Panc1 (cell line): ENCODE measurements around the gene RGS9. TPM values are rescaled to one million over a fixed set of nuclear protein-coding genes. Genes with fewer than 3 reads are reported as not detected.

ENCODE experiments used
- ATAC-seq: fragments of 200-7000 bp; cut with Tn5 transposase; 2 replicates; pipeline ENCODE4 v1.9.1; 2020; ENCODE audit warnings: mild to moderate bottlenecking, moderate library complexity
- BruUV-seq: library from RNA; stranded (reverse); fragments of 400-500 nt; replicated peaks from 2 replicates; lab custom pipeline; 2021; lab: Mats Ljungman, UMichigan
- CTCF ChIA-PET: fragments of 300-600 bp; sonication (Branson Sonifier 250); formaldehyde crosslinking; loops from one replicate; lab custom pipeline; 2022; ENCODE audit warnings: antibody characterized with exemption; lab: Charles Lee
- POLR2A ChIA-PET: fragments of 300-600 bp; sonication (Branson Sonifier 250); formaldehyde crosslinking; loops from one replicate; lab custom pipeline; 2022; ENCODE audit warnings: antibody characterized with exemption; lab: Charles Lee
- DNase-seq: peaks from one replicate; pipeline ENCODE4 v3.0.0-alpha.2; 2010; ENCODE audit warnings: low read depth, low spot score
- H3K27ac ChIP-seq: 2 replicates; pipeline ENCODE4 v1.5.1; 2011; ENCODE audit warnings: mild to moderate bottlenecking, low read length, inconsistent platforms
- H3K27me3 ChIP-seq: fragments of 200-500 bp; sonication (Bioruptor generic); 2 replicates; pipeline ENCODE4 v1.6.0; 2014; ENCODE audit warnings: low read length, inconsistent platforms; ENCODE audit not compliant: control insufficient read depth, insufficient read depth
- H3K36me3 ChIP-seq: fragments of 200-500 bp; sonication (Bioruptor generic); 2 replicates; pipeline ENCODE4 v1.5.1; 2014; ENCODE audit warnings: inconsistent platforms, mild to moderate bottlenecking, low read length, moderate library complexity; ENCODE audit not compliant: control insufficient read depth, insufficient read depth
- H3K4me1 ChIP-seq: 2 replicates; pipeline ENCODE4 v1.5.1; 2011; ENCODE audit warnings: inconsistent platforms, mild to moderate bottlenecking, low read length, moderate library complexity; ENCODE audit not compliant: control insufficient read depth, insufficient read depth
- H3K4me3 ChIP-seq, 2 experiments: 2 replicates each; pipeline ENCODE4 v1.5.1; 2011 to 2012; ENCODE audit warnings: low read depth in 2 of 2, low read length in 2 of 2, mild to moderate bottlenecking in 2 of 2, inconsistent platforms in 1 of 2, moderate library complexity in 1 of 2
- H3K9me3 ChIP-seq: fragments of 200-500 bp; sonication (Bioruptor generic); 2 replicates; pipeline ENCODE4 v1.5.1; 2014; ENCODE audit warnings: low read depth, mild to moderate bottlenecking, inconsistent platforms, low read length, moderate library complexity; ENCODE audit not compliant: control insufficient read depth, insufficient read depth
- CTCF ChIP-seq: fragments of 450-650 bp; IDR thresholded peaks from 2 replicates; pipeline ENCODE4 v1.5.1; 2017; ENCODE audit warnings: mild to moderate bottlenecking
- POLR2AphosphoS5 ChIP-seq: IDR thresholded peaks from 2 replicates; pipeline ENCODE4 v1.6.1; 2012; ENCODE audit warnings: mild to moderate bottlenecking, low read depth, low read length, moderate library complexity
- REST ChIP-seq, 2 experiments: IDR thresholded peaks; 2 replicates each; pipeline ENCODE4 v1.6.1; 2011 to 2012; ENCODE audit warnings: low read depth in 2 of 2, control low read depth in 1 of 2, low read length in 1 of 2, mild to moderate bottlenecking in 1 of 2, moderate library complexity in 1 of 2; ENCODE audit not compliant: insufficient read depth in 1 of 2
- SIN3A ChIP-seq: IDR thresholded peaks from 2 replicates; pipeline ENCODE4 v1.6.1; 2012; ENCODE audit warnings: low read depth, mild to moderate bottlenecking, low read length, moderate library complexity, borderline replicate concordance; ENCODE audit not compliant: insufficient read depth
- TCF7L2 ChIP-seq: IDR thresholded peaks from 2 replicates; pipeline ENCODE4 v1.6.1; 2011; ENCODE audit warnings: mild to moderate bottlenecking, low read depth, low read length, inconsistent platforms
- in situ Hi-C: cut with HindIII; loops from 2 replicates; pipeline ENCODE4 v1.10.0; 2016; ENCODE audit warnings: low sequenced_read_pairs, low pct_unique_long_range_greater_than_20kb
- intact Hi-C: fragments of 100-400 bp; cut with micrococcal nuclease; formaldehyde crosslinking; loops from one replicate; pipeline ENCODE4 v1.10.0; 2022; ENCODE audit not compliant: unreplicated experiment
- total RNA-seq: library from RNA; stranded (reverse); gene quantifications from one replicate; pipeline ENCODE4 v1.2.1, GENCODE V29; 2021; ENCODE audit not compliant: unreplicated experiment

Gene RGS9
- total RNA-seq, 1 experiment from 2014 or later = 3.3 TPM

- no TSS peak for BruUV-seq
- CTCF ChIA-PET = no interaction called here
Observed at GRCh38 chr17:65225061-65225460, 87.9 kb downstream of the RGS9 start.

GRCh38 chr17:65226227-65226626 is 89.1 kb downstream of the RGS9 start:
- Histone ChIP-seq H3K9me3 (no peaks in the 10 kb centered on the region), H3K27me3 (no peaks in the 10 kb centered on the region; the same call in 1 of the 2 replicates), H3K4me1 (no peaks in the 10 kb centered on the region), H3K27ac (no peak overlapping the region), H3K4me3 (no peak overlapping the region), H3K36me3 (no peaks in the 10 kb centered on the region)
- in situ Hi-C loops (no loop called here), intact Hi-C loops (no loop called here)
- ChIA-PET CTCF (no interaction called here), POLR2A (no interaction called here)
- DNase-seq (no peak), ATAC-seq (no peak)
- BruUV-seq = no TSS peak
- TF ChIP-seq CTCF (no peak), TCF7L2 (no peak), REST (IDR thresholded peaks at IDR 0.05; ENCODE audit: insufficient read depth in 1 of 2, low read depth in 2 of 2, low read length in 1 of 2) (no peak), POLR2AphosphoS5 (no peak), SIN3A (no peak)

More at GRCh38 chr17:65225061-65225460, 87.9 kb downstream of the RGS9 start:
- TF ChIP-seq TCF7L2 (no peak), POLR2AphosphoS5 (no peak), CTCF (no peak), REST (IDR thresholded peaks at IDR 0.05; ENCODE audit: insufficient read depth in 1 of 2, low read depth in 2 of 2, low read length in 1 of 2) (no peak), SIN3A (no peak)
- ATAC-seq (no peak), DNase-seq (no peak)
- Histone ChIP-seq H3K9me3 (no peaks in the 10 kb centered on the region), H3K27ac (no peak overlapping the region), H3K27me3 (no peaks in the 10 kb centered on the region; the same call in 1 of the 2 replicates), H3K4me1 (no peaks in the 10 kb centered on the region), H3K4me3 (no peak overlapping the region), H3K36me3 (no peaks in the 10 kb centered on the region)
- intact Hi-C loops (no loop called here), in situ Hi-C loops (no loop called here)
- POLR2A ChIA-PET = no interaction called here
